SK-N-SH treated with all-trans-retinoic acid at 6 μM for 48 hours (cell line): ENCODE measurements around the gene GRIK1.

Experiments used
- ATAC-seq: fragments of 200-7000 bp; cut with Tn5 transposase; 3 replicates; pipeline ENCODE4 v1.9.1; 2020; ENCODE audit warnings: mild to moderate bottlenecking, moderate library complexity
- BACH2 ChIP-seq: fragments of 250-450 bp; sonication (Bioruptor Pico); IDR thresholded peaks from 2 replicates; pipeline ENCODE4 v1.9.0; 2021; ENCODE audit warnings: mild to moderate bottlenecking, borderline replicate concordance
- CSDC2 ChIP-seq: fragments of 250-450 bp; sonication (Bioruptor Pico); IDR thresholded peaks from 2 replicates; pipeline ENCODE4 v1.5.0; 2020; ENCODE audit warnings: mild to moderate bottlenecking, moderate library complexity
- CSRNP3 ChIP-seq: fragments of 250-450 bp; sonication (Bioruptor Pico); IDR thresholded peaks from 2 replicates; pipeline ENCODE4 v1.5.1; 2021; ENCODE audit warnings: mild to moderate bottlenecking, moderate library complexity
- ESRRG ChIP-seq: fragments of 250-450 bp; sonication (Bioruptor Pico); IDR thresholded peaks from 2 replicates; pipeline ENCODE4 v1.6.1; 2021; ENCODE audit warnings: mild to moderate bottlenecking
- GLIS3 ChIP-seq: fragments of 250-450 bp; sonication (Bioruptor Pico); IDR thresholded peaks from 2 replicates; pipeline ENCODE4 v1.5.0; 2020; ENCODE audit warnings: mild to moderate bottlenecking, moderate library complexity
- ISL1 ChIP-seq: fragments of 250-450 bp; sonication (Bioruptor Pico); IDR thresholded peaks from 2 replicates; pipeline ENCODE4 v2.1.2; 2022; ENCODE audit warnings: mild to moderate bottlenecking, moderate library complexity
- PATZ1 ChIP-seq: fragments of 250-450 bp; sonication (Bioruptor Pico); IDR thresholded peaks from 2 replicates; pipeline ENCODE4 v1.8.0; 2020; ENCODE audit warnings: mild to moderate bottlenecking, moderate library complexity, borderline replicate concordance
- PPARA ChIP-seq: fragments of 250-450 bp; sonication (Bioruptor Pico); IDR thresholded peaks from 2 replicates; pipeline ENCODE4 v1.5.0; 2020; ENCODE audit warnings: mild to moderate bottlenecking, borderline replicate concordance
- RARB ChIP-seq: fragments of 250-450 bp; sonication (Bioruptor Pico); IDR thresholded peaks from 2 replicates; pipeline ENCODE4 v1.8.0; 2021; ENCODE audit warnings: mild to moderate bottlenecking, moderate library complexity
- SNAI2 ChIP-seq: fragments of 250-450 bp; sonication (Bioruptor Pico); IDR thresholded peaks from 2 replicates; pipeline ENCODE4 v1.5.0; 2020; ENCODE audit warnings: mild to moderate bottlenecking, moderate library complexity
- TCF4 ChIP-seq: fragments of 250-450 bp; sonication (Bioruptor Pico); IDR thresholded peaks from 2 replicates; pipeline ENCODE4 v1.8.0; 2021; ENCODE audit warnings: mild to moderate bottlenecking, moderate library complexity, borderline replicate concordance
- TOX ChIP-seq: fragments of 250-450 bp; sonication (Bioruptor Pico); IDR thresholded peaks from 2 replicates; pipeline ENCODE4 v1.8.0; 2021; ENCODE audit warnings: mild to moderate bottlenecking, moderate library complexity, borderline replicate concordance
- ZC3H10 ChIP-seq: fragments of 250-450 bp; sonication (Bioruptor Pico); IDR thresholded peaks from 2 replicates; pipeline ENCODE4 v1.5.1; 2021; ENCODE audit warnings: mild to moderate bottlenecking, moderate library complexity
- ZFP3 ChIP-seq: fragments of 250-450 bp; sonication (Bioruptor Pico); IDR thresholded peaks from 2 replicates; pipeline ENCODE4 v1.5.0; 2020; ENCODE audit warnings: mild to moderate bottlenecking, moderate library complexity
- ZFP30 ChIP-seq: fragments of 450-650 bp; formaldehyde crosslinking; IDR thresholded peaks from 2 replicates; pipeline ENCODE4 v1.5.0; 2022; ENCODE audit warnings: mild to moderate bottlenecking, moderate library complexity
- ZNF565 ChIP-seq: fragments of 450-650 bp; formaldehyde crosslinking; conservative IDR thresholded peaks from 2 replicates; pipeline ENCODE4 v1.5.0; 2020; ENCODE audit warnings: low read depth, mild to moderate bottlenecking, moderate library complexity
- ZNF70 ChIP-seq: fragments of 450-650 bp; formaldehyde crosslinking; IDR thresholded peaks from 2 replicates; pipeline ENCODE4 v1.5.0; 2020; ENCODE audit warnings: mild to moderate bottlenecking, moderate library complexity
- ZNF8 ChIP-seq: fragments of 450-650 bp; formaldehyde crosslinking; IDR thresholded peaks from 2 replicates; pipeline ENCODE4 v1.5.0; 2020; ENCODE audit warnings: mild to moderate bottlenecking, moderate library complexity
- TF ChIP-seq, protein P1 (sequence below): fragments of 250-450 bp; sonication (Bioruptor Pico); IDR thresholded peaks from 2 replicates; pipeline ENCODE4 v1.5.1; 2020; ENCODE audit warnings: low read depth, mild to moderate bottlenecking, moderate library complexity
- TF ChIP-seq, protein P2 (sequence below): fragments of 250-450 bp; sonication (Bioruptor Pico); IDR thresholded peaks from 2 replicates; pipeline ENCODE4 v1.5.0; 2020; ENCODE audit warnings: mild to moderate bottlenecking, moderate library complexity

The GRIK1 gene

GRCh38 chr21:29730281-29730680 is 209.5 kb downstream of the GRIK1 start:
- no peak for ATAC-seq
- TF ChIP-seq PPARA (CRISPR knock-in tag), result no peak
- no peak for TF ChIP-seq GLIS3 (CRISPR knock-in tag)
- no peak for TF ChIP-seq TOX (CRISPR knock-in tag)
- no peak for TF ChIP-seq RARB (CRISPR knock-in tag)

- ATAC-seq, result no peak
Observed at GRCh38 chr21:29726044-29726443, 213.8 kb downstream of the GRIK1 start.

GRCh38 chr21:29725025-29725736 is 214.6 kb downstream of the GRIK1 start:
- no peak for ATAC-seq
- no peak for TF ChIP-seq ZNF565 (CRISPR knock-in tag)
- no peak for TF ChIP-seq PATZ1 (CRISPR knock-in tag)
- TF ChIP-seq CSDC2 (CRISPR knock-in tag), result no peak
- no peak for TF ChIP-seq RARB (CRISPR knock-in tag)
- TF ChIP-seq ISL1 (CRISPR knock-in tag), result no peak
- TF ChIP-seq BACH2 (CRISPR knock-in tag), result no peak
- no peak for TF ChIP-seq CSRNP3 (CRISPR knock-in tag)
- no peak for TF ChIP-seq ZFP3
- TF ChIP-seq, protein P1, sequence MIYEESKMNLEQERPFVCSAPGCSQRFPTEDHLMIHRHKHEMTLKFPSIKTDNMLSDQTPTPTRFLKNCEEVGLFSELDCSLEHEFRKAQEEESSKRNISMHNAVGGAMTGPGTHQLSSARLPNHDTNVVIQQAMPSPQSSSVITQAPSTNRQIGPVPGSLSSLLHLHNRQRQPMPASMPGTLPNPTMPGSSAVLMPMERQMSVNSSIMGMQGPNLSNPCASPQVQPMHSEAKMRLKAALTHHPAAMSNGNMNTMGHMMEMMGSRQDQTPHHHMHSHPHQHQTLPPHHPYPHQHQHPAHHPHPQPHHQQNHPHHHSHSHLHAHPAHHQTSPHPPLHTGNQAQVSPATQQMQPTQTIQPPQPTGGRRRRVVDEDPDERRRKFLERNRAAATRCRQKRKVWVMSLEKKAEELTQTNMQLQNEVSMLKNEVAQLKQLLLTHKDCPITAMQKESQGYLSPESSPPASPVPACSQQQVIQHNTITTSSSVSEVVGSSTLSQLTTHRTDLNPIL (CRISPR knock-in tag), result no peak
- no peak for TF ChIP-seq TOX (CRISPR knock-in tag)

More at GRCh38 chr21:29726044-29726443, 213.8 kb downstream of the GRIK1 start:
- no peak for TF ChIP-seq BACH2 (CRISPR knock-in tag)
- no peak for TF ChIP-seq ZFP30 (CRISPR knock-in tag)
- TF ChIP-seq ISL1 (CRISPR knock-in tag), result no peak
- TF ChIP-seq TCF4 (CRISPR knock-in tag), result no peak
- TF ChIP-seq, protein P2, sequence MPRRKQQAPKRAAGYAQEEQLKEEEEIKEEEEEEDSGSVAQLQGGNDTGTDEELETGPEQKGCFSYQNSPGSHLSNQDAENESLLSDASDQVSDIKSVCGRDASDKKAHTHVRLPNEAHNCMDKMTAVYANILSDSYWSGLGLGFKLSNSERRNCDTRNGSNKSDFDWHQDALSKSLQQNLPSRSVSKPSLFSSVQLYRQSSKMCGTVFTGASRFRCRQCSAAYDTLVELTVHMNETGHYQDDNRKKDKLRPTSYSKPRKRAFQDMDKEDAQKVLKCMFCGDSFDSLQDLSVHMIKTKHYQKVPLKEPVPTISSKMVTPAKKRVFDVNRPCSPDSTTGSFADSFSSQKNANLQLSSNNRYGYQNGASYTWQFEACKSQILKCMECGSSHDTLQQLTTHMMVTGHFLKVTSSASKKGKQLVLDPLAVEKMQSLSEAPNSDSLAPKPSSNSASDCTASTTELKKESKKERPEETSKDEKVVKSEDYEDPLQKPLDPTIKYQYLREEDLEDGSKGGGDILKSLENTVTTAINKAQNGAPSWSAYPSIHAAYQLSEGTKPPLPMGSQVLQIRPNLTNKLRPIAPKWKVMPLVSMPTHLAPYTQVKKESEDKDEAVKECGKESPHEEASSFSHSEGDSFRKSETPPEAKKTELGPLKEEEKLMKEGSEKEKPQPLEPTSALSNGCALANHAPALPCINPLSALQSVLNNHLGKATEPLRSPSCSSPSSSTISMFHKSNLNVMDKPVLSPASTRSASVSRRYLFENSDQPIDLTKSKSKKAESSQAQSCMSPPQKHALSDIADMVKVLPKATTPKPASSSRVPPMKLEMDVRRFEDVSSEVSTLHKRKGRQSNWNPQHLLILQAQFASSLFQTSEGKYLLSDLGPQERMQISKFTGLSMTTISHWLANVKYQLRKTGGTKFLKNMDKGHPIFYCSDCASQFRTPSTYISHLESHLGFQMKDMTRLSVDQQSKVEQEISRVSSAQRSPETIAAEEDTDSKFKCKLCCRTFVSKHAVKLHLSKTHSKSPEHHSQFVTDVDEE (CRISPR knock-in tag), result no peak
- TF ChIP-seq ZNF70 (CRISPR knock-in tag), result no peak
- no peak for TF ChIP-seq ZC3H10 (CRISPR knock-in tag)
- TF ChIP-seq SNAI2, result no peak
- TF ChIP-seq CSRNP3 (CRISPR knock-in tag), result no peak
- no peak for TF ChIP-seq ZNF8
- no peak for TF ChIP-seq RARB (CRISPR knock-in tag)
- TF ChIP-seq, protein P1 (CRISPR knock-in tag), result no peak
- no peak for TF ChIP-seq PPARA (CRISPR knock-in tag)
- TF ChIP-seq ESRRG (CRISPR knock-in tag), result no peak
- no peak for TF ChIP-seq GLIS3 (CRISPR knock-in tag)
- TF ChIP-seq PATZ1 (CRISPR knock-in tag), result no peak
- TF ChIP-seq, all 23 proteins: peak for 0
